HepG2 (cell line): ENCODE measurements around the gene COL9A1. TPM values are rescaled to one million over a fixed set of nuclear protein-coding genes. Genes with fewer than 3 reads are reported as not detected.

Experiments
- ATAC-seq: fragments of 200-7000 bp; cut with Tn5 transposase; 3 replicates; pipeline ENCODE4 v1.9.1; 2020; ENCODE audit warnings: mild to moderate bottlenecking, moderate library complexity
- BruUV-seq: library from RNA; stranded (reverse); fragments of 400-500 nt; replicated peaks from 2 replicates; lab custom pipeline; 2021; lab: Mats Ljungman, UMichigan
- CTCF ChIA-PET: fragments of 300-600 bp; formaldehyde crosslinking; extraction: SDS; loops from one replicate; lab custom pipeline; 2021; ENCODE audit warnings: low total read pairs, inconsistent platforms, low intra/inter-chr PET ratio; lab: Yijun Ruan, JAX
- POLR2A ChIA-PET: fragments of 350-600 bp; sonication (Branson Sonifier 250); formaldehyde crosslinking; loops from one replicate; lab custom pipeline; 2020; ENCODE audit warnings: antibody characterized with exemption, inconsistent platforms; lab: Yijun Ruan, JAX
- DNase-seq: peaks from one replicate; pipeline ENCODE4 v3.0.0-alpha.2; 2015; ENCODE audit warnings: low spot score
- FAIRE-seq: peaks from 3 replicates; lab custom pipeline; 2011; peaks lifted over from hg19 to GRCh38; lab: Jason Lieb, UNC
- H2AFZ ChIP-seq: one replicate; pipeline ENCODE4 v1.6.1; 2011; ENCODE audit warnings: low read length, inconsistent platforms
- H3K27ac ChIP-seq: fragments of 300-600 bp; 3 replicates; pipeline ENCODE4 v1.8.0; 2011; ENCODE audit warnings: mixed run types, mild to moderate bottlenecking, mixed read lengths, low read length, inconsistent platforms; ENCODE audit not compliant: insufficient read depth; ENCODE audit errors: extremely low read length
- H3K27me3 ChIP-seq, 2 experiments: fragments of 200-600 bp in 1 of 2; 2 replicates in 1 of 2; 3 replicates in 1 of 2; pipeline versions ENCODE4 v1.6.0 to v1.8.0; 2011; ENCODE audit warnings: low read length in 2 of 2, mild to moderate bottlenecking in 2 of 2, moderate library complexity in 2 of 2, inconsistent platforms in 1 of 2; ENCODE audit not compliant: insufficient read depth in 2 of 2, control insufficient read depth in 1 of 2
- H3K36me3 ChIP-seq, 2 experiments: fragments of 200-600 bp in 1 of 2; replicated peaks in 1 of 2; 2 replicates in 1 of 2; 3 replicates in 1 of 2; pipeline versions ENCODE4 v1.5.1 to v1.8.0; 2011; ENCODE audit warnings: low read length in 2 of 2, inconsistent platforms in 1 of 2; ENCODE audit not compliant: insufficient read depth in 2 of 2, control insufficient read depth in 1 of 2
- H3K4me1 ChIP-seq: 2 replicates; pipeline ENCODE4 v1.5.1; 2012; ENCODE audit warnings: low read length, inconsistent platforms; ENCODE audit not compliant: insufficient read depth
- H3K4me2 ChIP-seq: 2 replicates; pipeline ENCODE4 v1.6.0; 2011; ENCODE audit warnings: low read depth, low read length, inconsistent platforms
- H3K4me3 ChIP-seq, 3 experiments: fragments of 200-600 bp in 1 of 3; sonication (generic), shearing (Covaris generic) in 1 of 3; replicated peaks in 1 of 3; 2 replicates each; pipeline ENCODE4 v1.5.1; 2011 to 2016; ENCODE audit warnings: low read length in 3 of 3, inconsistent platforms in 2 of 3, low read depth in 2 of 3, mild to moderate bottlenecking in 2 of 3, control low read depth in 1 of 3, mixed read lengths in 1 of 3; ENCODE audit not compliant: insufficient read depth in 1 of 3
- H3K79me2 ChIP-seq: one replicate; pipeline ENCODE4 v1.6.1; 2011; ENCODE audit warnings: low read length, inconsistent platforms; ENCODE audit not compliant: insufficient read depth
- H3K9ac ChIP-seq: 2 replicates; pipeline ENCODE4 v1.6.0; 2011; ENCODE audit warnings: mild to moderate bottlenecking, low read depth, low read length, inconsistent platforms; ENCODE audit not compliant: insufficient read depth
- H3K9me3 ChIP-seq: 2 replicates; pipeline ENCODE4 v1.5.1; 2012; ENCODE audit warnings: mild to moderate bottlenecking, low read length
- H4K20me1 ChIP-seq: 2 replicates; pipeline ENCODE4 v1.6.0; 2011; ENCODE audit warnings: inconsistent platforms, mild to moderate bottlenecking, low read length, moderate library complexity; ENCODE audit not compliant: insufficient read depth
- BRD4 ChIP-seq: sonication (generic); formaldehyde crosslinking; IDR thresholded peaks from 2 replicates; pipeline ENCODE4 v1.4.0; 2020; ENCODE audit warnings: missing genetic modification reagents
- PRDM10 ChIP-seq: sonication (generic); formaldehyde crosslinking; IDR thresholded peaks from 2 replicates; pipeline ENCODE4 v1.4.0; 2020; ENCODE audit warnings: low read depth, missing genetic modification reagents
- PRDM4 ChIP-seq: sonication (generic); formaldehyde crosslinking; IDR thresholded peaks from 2 replicates; pipeline ENCODE4 v1.9.0; 2021; ENCODE audit warnings: missing genetic modification reagents, borderline replicate concordance
- REST ChIP-seq, 2 experiments: IDR thresholded peaks; 2 replicates each; pipeline ENCODE4 v1.6.1; 2011 to 2012; ENCODE audit warnings: low read length in 2 of 2, borderline replicate concordance in 1 of 2, low read depth in 1 of 2, mild to moderate bottlenecking in 1 of 2, moderate library complexity in 1 of 2
- SALL1 ChIP-seq: sonication (generic); formaldehyde crosslinking; IDR thresholded peaks from 2 replicates; pipeline ENCODE4 v1.8.0; 2022; ENCODE audit warnings: mild to moderate bottlenecking, missing genetic modification reagents
- SIX1 ChIP-seq: sonication (generic); formaldehyde crosslinking; IDR thresholded peaks from 2 replicates; pipeline ENCODE4 v1.4.0; 2020; ENCODE audit warnings: missing genetic modification reagents, borderline replicate concordance
- TEAD2 ChIP-seq: sonication (generic); formaldehyde crosslinking; IDR thresholded peaks from 2 replicates; pipeline ENCODE4 v1.9.0; 2021; ENCODE audit warnings: missing genetic modification reagents
- ZBTB1 ChIP-seq: sonication (generic); formaldehyde crosslinking; IDR thresholded peaks from 2 replicates; pipeline ENCODE4 v1.4.0; 2020; ENCODE audit warnings: missing genetic modification reagents, borderline replicate concordance
- ZBTB33 ChIP-seq: sonication (generic); formaldehyde crosslinking; IDR thresholded peaks from 2 replicates; pipeline ENCODE4 v1.4.0; 2020; ENCODE audit warnings: missing genetic modification reagents
- ZNF660 ChIP-seq: sonication (generic); formaldehyde crosslinking; IDR thresholded peaks from 2 replicates; pipeline ENCODE4 v1.5.1; 2020; ENCODE audit warnings: mild to moderate bottlenecking, low read depth, missing genetic modification reagents, borderline replicate concordance
- WGBS: methylation state at CpG from one replicate; pipeline ENCODE4 v1.1.6; 2017; ENCODE audit warnings: low lambda C conversion rate; 5-methylcytosine and 5-hydroxymethylcytosine counted together
- in situ Hi-C: cut with HindIII; loops from 2 replicates; pipeline ENCODE4 v1.10.0; 2017; ENCODE audit warnings: low pct_unique_long_range_greater_than_20kb; ENCODE audit not compliant: extremely low pct_ligation_motif_present
- intact Hi-C: fragments of 100-400 bp; cut with micrococcal nuclease; formaldehyde crosslinking; loops from one replicate; pipeline ENCODE4 v1.10.0; 2022; ENCODE audit not compliant: unreplicated experiment
- polyA plus RNA-seq, 8 experiments: library from polyadenylated mRNA; depleted of rRNA in 3 of 8; stranded (reverse) in 7 of 8; unstranded in 1 of 8; fragments of >200 nt; fragmentation: Illumina TruSeq in 4 of 8; extraction: Trizol in 4 of 8; gene quantifications; 2 replicates each; pipeline versions ENCODE4 v1.2.1 to v1.2.3, GENCODE V29; 2011 to 2016; ENCODE audit warnings: low read depth in 4 of 8, missing spikeins in 1 of 8, mixed read lengths in 1 of 8; ENCODE audit not compliant: insufficient read depth in 1 of 8
- total RNA-seq, 5 experiments: library from RNA; depleted of rRNA; stranded (reverse); fragments of >200 nt; fragmentation: Illumina TruSeq; extraction: Trizol; gene quantifications; 2 replicates each; pipeline ENCODE4 v1.2.3, GENCODE V29; 2016; ENCODE audit warnings: low read depth in 1 of 5

The COL9A1 gene
- total and polyA plus RNA-seq, 2 of the 13 experiments (the other 11 are each of a cell fraction or from before 2014, with no cell fraction given) = 0.08 TPM; not detected in 1

- Histone ChIP-seq H2AFZ (no peak overlapping the region), H3K27ac (no peak overlapping the region), H3K4me2 (no peak overlapping the region), H3K9me3 (no peaks in the 10 kb centered on the region), H3K4me3 (no peak overlapping the region), H3K79me2 (no peaks in the 10 kb centered on the region), H3K36me3 (no peaks in the 10 kb centered on the region), H4K20me1 (no peaks in the 10 kb centered on the region), H3K27me3 (peaks cover 0 to 3% of the 10 kb centered on the region in 2 experiments; a peak in 1 of 5 replicates), H3K9ac (no peak overlapping the region)
- ATAC-seq = no peak
- in situ Hi-C loops = no loop called here
- WGBS = 3% methylated on average over 3 of the region's 3 CpGs
- no TSS peak for BruUV-seq
- DNase-seq = no peak
- intact Hi-C loops = no loop called here
- no peak for FAIRE-seq
- POLR2A ChIA-PET = no interaction called here
- TF ChIP-seq SIX1 = no peak
- TF ChIP-seq BRD4 (CRISPR knock-in tag) = no peak
- TF ChIP-seq PRDM10 = no peak
- no peak for TF ChIP-seq PRDM4 (CRISPR knock-in tag)
- TF ChIP-seq SALL1 = no peak
- TF ChIP-seq ZBTB33 (CRISPR knock-in tag) = no peak
- TF ChIP-seq ZBTB1 (CRISPR knock-in tag) = no peak
- no peak for TF ChIP-seq TEAD2 (CRISPR knock-in tag)
- no peak for TF ChIP-seq REST (IDR thresholded peaks at IDR 0.05; ENCODE audit: borderline replicate concordance in 1 of 2, low read depth in 1 of 2, low read length in 2 of 2)
- no peak for TF ChIP-seq ZNF660 (CRISPR knock-in tag)
- TF ChIP-seq, all 625 proteins: peak for 0
- H3K4me1 ChIP-seq = no peaks in the 10 kb centered on the region
- CTCF ChIA-PET = no interaction called here
Observed at GRCh38 chr6:70337743-70338105, 34.8 kb upstream of the COL9A1 start.
